Stimulated activated CD8-positive, alpha-beta memory T cell treated with anti-CD3 and anti-CD28 coated beads, Interleukin-15, amount 100 ng/mL, for 1 hour (primary cell): ENCODE data around the gene DDX42.

Source experiments
- DNase-seq: peaks from one replicate; pipeline ENCODE4 v3.0.0-alpha.2; 2020; ENCODE audit warnings: low read depth

DDX42 gene

DNA sequence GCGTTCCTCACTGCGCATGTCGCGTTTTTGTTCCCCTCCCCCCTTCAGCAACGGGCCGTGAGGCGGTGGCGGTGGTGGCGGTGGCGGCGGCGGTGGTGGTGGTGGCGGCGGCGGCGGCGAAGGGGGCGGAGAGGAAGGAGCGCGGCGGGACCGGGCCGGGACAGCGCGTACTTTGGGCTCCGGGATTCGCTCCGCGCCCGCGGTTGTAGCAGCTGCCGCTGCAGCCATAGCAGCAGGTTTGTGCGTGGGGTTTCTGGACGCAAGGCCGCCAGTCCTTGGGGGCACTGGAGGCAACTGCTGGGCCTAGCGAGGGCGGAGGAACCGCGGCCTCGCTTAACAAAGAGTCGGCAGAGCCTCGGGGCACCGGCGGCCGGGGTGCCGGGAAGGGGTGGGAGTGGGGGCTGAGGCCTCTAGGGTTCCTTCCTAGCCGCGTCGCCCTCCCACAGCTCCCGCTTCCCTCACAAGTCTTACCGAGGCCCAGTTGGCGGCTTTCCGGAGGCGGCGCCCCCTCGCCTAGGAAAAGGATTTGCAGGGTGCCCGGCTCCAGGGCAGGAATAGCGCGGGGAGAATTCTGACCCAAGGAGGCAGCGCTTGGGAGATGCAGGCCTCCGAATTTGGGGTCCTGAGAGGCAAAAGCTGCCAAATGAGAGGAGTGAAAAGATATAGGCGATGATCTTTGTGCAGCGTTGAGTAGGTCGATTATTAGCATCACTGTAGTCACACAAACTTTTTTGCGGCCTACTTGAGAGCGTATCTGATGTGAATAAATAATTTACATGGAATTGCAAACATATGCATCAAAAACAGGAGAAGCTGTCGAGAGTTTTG is at the start of gene DDX42:
Gene DDX42, plus strand, starts transcription at position 30 of the 828 bp plus-strand sequence. CDS start 12,880 bp downstream, outside the sequence.
- no peak for DNase-seq

DNA sequence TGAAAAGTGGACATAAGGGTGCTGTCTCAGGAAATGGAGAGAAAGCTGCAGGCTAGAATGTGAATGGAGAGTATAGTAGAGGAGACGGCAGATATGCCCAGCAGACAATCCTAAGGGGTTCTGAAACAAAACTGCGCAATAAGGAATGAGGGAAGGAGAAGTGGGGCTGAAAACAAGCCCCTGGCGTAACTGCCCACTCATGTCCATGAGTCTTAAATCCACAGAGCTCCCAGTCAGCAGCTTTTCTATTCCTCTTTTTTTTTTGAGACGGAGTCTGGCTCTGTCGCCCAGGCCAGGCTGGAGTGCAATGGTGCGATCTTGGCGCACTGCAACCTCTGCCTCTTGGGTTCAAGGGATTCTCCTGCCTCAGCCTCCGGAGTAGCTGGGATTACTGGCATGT is 38.3 kb upstream of the DDX42 start:
- DNase-seq: no peak

- no peak for DNase-seq
Observed at GRCh38 chr17:63740464-63741142, 33.4 kb upstream of the DDX42 start.

DNA sequence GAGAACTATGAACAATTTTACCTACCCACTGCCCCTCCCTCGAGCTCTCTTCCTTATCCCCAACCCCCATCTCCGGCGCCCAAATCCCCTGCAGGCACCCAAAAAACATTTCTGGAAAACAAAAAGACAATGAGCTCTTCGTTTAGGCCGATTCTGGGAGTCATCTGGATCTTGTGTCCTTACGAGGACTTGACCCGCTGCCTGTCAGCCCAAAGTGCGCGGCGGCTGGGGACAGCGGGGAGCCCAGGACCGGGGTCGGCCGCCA is 32.9 kb upstream of the DDX42 start:
- DNase-seq: no peak

DNA sequence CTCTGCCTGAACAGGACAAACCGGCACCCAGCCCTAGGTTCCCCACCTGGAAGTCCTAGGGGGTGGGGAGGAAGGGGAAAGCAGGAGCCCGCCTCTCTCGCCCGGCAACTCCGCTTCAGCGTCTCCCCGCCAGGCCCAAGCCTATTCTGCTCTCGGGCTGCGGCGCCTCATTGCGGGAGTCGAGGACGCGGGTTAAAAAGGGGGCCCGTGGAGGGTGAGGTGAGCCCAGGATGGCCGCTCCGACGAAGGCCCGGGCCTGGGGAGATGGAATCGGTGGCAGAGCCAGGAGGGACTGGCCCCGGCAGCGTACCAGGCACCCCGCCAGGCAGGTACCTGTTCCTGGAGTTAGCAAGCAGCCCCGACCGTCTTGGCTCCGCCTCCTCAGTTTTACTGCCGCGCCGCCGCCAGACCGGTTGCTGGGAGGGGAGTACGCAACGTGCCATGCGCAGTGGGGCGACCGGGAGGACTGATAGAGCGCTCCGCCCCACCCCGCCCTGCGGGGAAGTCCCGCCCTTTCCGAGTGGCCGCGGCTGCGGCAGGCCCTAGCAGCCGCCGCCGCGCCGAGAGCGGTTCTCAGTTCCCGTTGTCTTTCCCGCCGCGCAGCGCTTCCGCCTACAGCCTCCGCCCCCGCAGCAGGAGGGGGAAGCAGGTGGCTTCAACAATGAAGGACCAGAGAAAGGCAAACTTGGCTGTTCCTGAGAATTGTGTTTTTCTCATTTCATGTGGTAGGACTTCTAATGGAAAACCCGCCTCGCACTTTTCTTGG is 32.4 kb upstream of the DDX42 start, which contains the start of gene STRADA:
Gene STRADA, minus strand, starts transcription at position 392 of the 766 bp plus-strand sequence. CDS start 13,430 bp downstream, outside the sequence.
- peak; percentile 97 for DNase-seq

- DNase-seq: no peak
Observed at GRCh38 chr17:63751806-63752205, 22.2 kb upstream of the DDX42 start.

- DNase-seq: no peak
Observed at GRCh38 chr17:63752707-63753106, 21.3 kb upstream of the DDX42 start.

DNA sequence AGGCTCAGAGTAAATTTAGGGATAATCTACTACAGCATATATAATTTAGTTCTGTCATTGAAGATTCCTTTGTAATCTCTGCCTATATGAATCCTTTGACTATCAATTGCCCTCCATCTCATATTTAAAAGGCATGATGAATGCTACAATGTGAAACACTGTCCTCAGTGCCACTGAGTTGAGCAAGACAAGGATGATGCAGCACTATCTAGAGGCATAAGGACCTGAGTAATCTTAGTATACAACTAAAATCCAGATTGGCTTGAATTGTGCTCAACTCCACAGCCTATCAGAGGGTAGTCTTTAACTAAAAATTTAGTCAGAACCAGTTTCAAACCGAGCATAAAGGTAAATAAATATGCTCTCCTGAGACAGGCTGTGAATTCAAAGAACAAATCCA is 20.8 kb upstream of the DDX42 start:
- no peak for DNase-seq

DNA sequence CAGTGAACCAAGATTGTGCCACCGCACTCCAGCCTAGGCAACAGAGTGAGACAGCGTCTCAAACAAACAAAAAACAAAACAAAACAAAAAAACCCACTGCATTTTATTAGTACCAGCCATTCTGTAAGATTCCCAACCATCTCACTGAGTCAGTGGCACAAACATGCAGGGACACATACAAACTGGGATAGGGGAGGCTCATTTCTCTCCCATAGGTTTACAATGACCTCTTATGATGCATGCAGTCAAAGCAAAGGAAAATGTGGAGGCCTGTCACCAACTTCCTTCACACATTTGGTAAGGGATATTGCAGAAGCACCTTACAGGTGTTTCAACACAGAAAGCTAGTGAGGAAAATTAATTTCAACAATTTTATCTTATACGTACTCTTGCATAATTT is 19.9 kb upstream of the DDX42 start:
- DNase-seq: no peak

DNA sequence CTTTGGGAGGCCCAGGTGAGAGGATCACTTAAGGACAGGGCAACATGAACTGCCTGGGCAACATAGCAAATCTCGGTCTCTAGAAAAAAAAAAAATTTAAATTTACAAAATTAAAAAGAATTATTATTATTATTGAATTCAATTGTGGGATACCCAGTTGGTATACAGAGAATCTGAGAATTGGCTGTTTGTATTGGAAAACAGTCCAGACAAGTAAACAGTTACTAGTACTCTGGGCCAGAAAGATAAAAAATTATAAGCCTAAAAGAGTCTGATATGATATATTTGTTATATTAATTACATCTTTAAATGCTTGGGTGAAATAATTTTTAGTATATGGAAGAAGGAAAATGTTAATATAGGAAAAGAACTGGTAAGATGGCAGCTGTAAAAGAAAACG is 15.5 kb upstream of the DDX42 start:
- DNase-seq: no peak

DNA sequence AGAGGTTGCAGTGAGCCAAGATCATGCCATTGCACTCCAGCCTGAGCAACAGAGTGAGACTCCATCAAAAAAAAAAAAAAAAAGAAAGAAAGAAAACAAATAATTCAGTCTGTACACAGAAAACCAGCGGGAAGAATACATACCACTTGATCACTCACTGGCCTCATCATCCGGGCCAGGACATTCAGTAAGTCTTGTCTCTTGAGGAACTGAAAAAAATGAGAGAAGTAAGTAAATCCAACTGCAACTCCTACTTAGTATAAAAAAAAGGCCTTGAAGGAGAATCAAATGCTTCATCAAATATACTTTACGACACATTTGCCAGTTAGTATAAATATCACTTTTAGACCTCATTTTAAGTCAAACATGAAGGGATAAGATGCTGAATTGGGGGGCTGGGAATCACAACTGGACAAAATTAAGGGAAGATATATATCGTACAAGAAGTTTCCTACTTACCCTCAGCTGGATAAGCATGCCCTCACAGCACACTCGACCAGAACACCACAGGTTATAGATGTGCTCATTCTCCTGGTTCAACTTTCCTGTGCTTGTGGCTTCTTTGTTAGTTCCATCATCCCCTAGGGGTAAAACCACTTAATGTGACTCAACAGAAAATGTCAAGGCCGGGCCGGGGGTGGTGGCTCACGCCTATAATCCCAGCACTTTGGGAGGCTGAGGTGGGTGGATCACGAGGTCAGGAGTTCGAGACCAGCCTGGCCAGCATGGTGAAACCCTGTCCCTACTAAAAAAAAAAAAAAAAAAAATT is 13.0 kb upstream of the DDX42 start:
- no peak for DNase-seq

- no peak for DNase-seq
Observed at GRCh38 chr17:63762161-63763078, 11.6 kb upstream of the DDX42 start.

- no peak for DNase-seq
Observed at GRCh38 chr17:63764716-63765115, 9.3 kb upstream of the DDX42 start.

DNA sequence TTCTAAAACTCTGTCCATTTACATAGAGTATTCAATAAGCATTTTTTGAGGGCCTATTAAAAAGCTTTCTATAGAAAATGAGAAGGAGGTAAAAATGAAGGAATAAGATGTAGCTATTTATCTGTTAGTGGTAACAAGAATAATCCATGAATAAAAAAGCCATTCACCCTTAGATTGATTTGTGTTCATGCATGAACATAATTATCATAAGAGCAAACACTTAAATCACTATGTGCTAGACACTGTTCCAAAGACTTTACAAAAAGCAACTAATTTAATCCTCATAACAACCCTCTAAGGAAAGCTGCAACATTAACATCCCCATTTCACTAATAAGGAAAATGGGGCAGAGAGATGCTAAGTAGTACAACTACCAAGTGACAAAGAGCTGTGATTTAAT is 7.2 kb upstream of the DDX42 start:
- no peak for DNase-seq

DNA sequence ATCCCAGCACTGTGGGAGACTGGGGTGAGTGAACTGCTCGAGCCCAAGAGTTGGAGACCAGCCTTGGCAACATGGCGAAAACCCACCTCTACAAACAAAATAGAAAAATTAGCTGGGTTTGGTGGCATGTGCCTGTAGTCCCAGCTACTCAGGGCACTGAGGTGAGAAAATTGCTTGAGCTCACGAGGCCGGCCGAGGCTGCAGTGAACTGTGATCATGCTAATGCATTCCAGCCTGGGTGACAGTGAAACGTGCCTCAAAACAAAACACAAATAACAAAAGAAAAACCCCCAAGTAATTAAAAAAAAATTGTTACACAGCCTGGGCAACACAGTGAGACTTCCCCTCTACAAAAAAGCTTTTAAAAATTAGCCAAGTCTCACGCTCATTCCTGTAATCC is 5.5 kb upstream of the DDX42 start:
- DNase-seq: no peak

GRCh38 chr17:63772801-63773271 is 1.1 kb upstream of the DDX42 start:
- DNase-seq: no peak

GRCh38 chr17:63773272-63774140 is 464 bp upstream of the DDX42 start, which contains the start of gene CCDC47:
CCDC47 (minus strand) TSS chr17:63773597; CDS start chr17:63766175, 7,422 bp downstream.
- peak; percentile 93 for DNase-seq

DNA sequence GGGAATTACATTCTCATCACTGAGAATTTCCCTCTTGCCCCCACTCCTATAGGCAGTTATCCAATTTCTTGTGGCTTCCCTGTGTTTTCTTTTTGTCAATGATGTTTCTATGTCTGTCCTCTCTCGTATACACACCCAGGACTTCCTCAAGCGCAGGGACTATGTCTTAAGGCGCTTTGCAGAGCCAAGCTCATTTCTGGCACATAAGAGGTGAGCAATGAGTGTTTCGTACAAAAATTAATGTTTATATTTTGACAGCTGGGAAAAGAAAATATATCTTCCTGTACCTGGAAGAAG is 947 bp downstream of the DDX42 start:
- DNase-seq: no peak

- DNase-seq: no peak
Observed at GRCh38 chr17:63775420-63775819, 1.4 kb downstream of the DDX42 start.

DNA sequence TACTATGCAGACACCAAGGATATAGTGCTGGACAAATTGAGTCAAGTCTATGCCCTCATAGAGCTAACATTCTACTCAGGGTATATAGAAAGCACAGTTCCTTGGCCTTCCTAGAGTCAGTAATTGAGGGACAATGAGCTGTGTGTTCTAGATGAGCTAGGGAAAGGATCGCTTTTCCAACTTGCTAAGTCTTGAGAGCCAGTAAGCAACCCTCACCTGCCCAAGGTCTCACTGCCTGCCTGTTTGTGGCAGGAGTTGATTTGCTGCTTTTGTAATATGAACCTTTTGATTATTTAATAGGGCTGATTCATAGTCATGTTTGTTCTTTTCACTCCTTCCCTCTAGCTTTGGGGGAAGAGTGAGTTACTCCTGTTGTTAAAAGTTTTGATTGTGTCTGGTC is 6.5 kb downstream of the DDX42 start:
- DNase-seq: no peak
